NCI-H748 (cell line): ENCODE results near the gene PIGP.
"Not testable (repeated sequence)": the region's sequence is repeated elsewhere in the genome, so short reads cannot be mapped to it uniquely, and the experiment has no call there.

Experiments
- DNase-seq: peaks from one replicate; lab custom pipeline; 2025; ENCODE audit not compliant: unreplicated experiment; lab: John Stamatoyannopoulos, UW

The PIGP gene

DNA sequence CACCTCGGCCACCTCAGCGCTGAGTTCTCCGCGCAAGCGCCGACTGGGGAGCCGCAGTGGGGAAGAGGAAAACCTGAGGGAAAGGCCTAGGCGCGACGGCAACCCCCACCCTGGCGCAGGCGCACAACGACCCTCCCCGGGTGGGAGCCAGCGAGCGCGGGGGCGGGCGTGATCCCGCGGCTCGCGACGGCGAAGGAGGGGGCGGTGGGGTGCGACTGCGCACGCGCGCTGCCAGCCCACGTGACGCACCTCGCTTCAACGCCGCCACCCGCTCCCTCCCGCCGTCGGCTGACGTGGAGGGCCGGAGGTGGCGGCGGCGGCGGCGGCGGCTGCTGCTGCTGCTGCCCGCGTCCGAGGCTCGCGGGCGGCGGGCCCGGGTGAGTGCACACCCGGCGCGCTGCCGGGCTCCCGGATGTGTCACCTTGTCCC, at the start of gene PIGP, which contains the start of gene TTC3:
Gene PIGP, minus strand, starts transcription at position 84 of the 429 bp plus-strand sequence. CDS start 556 bp downstream, outside the sequence.
Gene TTC3, plus strand, starts transcription at position 267 of the 429 bp plus-strand sequence. CDS start 14,004 bp downstream, outside the sequence.
- DNase-seq, result peak; percentile 93

GRCh38 chr21:37119421-37120218, 46.7 kb upstream of the PIGP start:
- no peak for DNase-seq

DNA sequence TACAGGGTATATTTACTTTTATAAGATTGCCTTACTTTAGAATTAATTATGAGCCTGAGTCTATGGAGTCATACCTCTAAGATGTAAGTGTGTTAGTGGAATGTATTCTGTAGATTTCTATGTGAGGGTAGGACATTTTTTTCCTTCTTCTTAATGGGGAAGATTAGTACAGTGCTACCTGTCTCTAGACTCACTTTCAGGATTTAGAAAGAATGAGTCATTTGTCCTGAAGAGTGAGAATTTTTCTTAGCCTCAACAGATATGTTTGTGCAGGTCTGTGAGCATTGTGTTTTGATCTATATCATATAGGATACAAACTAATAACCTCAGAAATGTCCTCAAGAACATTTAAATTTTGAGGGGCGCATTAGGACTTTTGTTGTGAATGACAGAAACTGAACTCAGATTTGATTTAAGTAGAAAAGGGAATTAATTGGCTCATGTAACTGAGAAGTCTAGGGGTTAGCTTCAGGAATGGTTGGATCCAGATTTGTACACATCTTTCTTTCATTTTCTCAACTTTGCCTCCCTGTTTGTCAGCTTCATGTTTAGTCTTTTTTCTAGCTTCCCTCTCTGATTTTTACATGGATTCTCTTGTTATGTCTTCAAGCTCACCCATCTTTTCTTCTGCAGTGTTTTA, 45.4 kb upstream of the PIGP start:
- no peak for DNase-seq

GRCh38 chr21:37117204-37117603, 44.3 kb upstream of the PIGP start:
- no peak for DNase-seq

GRCh38 chr21:37116459-37116858, 43.6 kb upstream of the PIGP start:
- DNase-seq, result not testable (repeated sequence)

- DNase-seq, result not testable (repeated sequence)
Observed at GRCh38 chr21:37114301-37114700, 41.4 kb upstream of the PIGP start.

GRCh38 chr21:37111029-37111428, 38.2 kb upstream of the PIGP start:
- not testable (repeated sequence) for DNase-seq

DNA sequence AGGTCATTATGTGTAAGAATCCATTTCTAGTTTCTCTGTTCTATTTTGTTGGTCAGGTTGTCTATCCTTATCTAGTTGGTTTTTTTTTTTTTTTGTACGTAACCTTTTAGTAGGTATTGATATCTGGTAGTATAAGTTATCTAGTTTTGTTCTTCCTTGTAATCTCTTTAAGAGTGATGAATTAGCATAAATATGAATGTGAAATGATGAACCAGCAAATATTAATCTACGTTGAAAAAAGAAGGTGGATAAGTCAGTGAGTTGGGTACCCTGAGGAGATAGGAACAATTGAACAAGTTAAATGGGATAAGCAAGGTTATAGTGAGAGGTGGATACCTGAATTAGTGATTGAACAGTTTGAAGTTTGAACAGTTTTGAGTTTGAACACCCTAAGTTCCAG, 34.1 kb upstream of the PIGP start:
- no peak for DNase-seq

- DNase-seq, result not testable (repeated sequence)
Observed at GRCh38 chr21:37102746-37103145, 29.9 kb upstream of the PIGP start.

- no peak for DNase-seq
Observed at GRCh38 chr21:37101384-37101783, 28.5 kb upstream of the PIGP start.

GRCh38 chr21:37100316-37100715, 27.4 kb upstream of the PIGP start:
- DNase-seq, result no peak

DNA sequence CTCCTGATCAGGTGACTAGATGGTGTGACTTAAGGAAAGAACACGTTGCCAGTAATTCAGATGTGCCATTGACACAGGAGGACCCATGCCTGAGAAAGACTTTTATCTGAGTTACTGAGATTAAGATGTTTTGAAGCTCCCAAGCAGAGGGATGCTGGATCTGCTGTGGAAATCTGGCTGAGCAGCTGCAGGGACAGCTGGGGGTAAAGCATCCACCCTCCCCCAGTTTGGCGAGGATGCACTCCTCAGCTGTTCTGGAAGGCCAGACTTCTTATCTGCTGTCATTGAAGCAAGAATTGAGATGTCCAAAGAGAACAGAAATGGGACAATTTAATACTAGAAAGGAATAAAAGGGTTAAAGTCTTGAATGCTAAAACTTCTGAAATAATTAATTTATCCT, 25.9 kb upstream of the PIGP start:
- DNase-seq, result no peak

- no peak for DNase-seq
Observed at GRCh38 chr21:37095821-37096220, 22.9 kb upstream of the PIGP start.

DNA sequence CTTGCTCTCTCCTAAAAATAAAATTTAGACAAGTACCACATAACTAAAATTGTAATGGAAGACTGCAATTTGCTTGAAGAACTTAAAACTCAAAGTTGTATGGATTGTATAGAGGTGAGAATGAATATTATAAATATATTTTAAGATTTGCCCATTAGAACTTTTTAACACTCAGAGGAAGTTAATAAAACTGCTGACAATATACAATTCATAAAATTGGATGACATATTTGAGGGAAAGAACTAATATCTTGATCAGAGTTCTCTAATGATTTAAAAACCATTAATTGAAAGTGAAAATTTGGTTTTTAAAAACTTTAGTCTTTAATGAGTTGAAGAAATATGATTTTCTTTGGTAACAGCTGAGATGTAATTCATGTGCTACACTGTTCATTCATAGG, 21.1 kb upstream of the PIGP start:
- no peak for DNase-seq

DNA sequence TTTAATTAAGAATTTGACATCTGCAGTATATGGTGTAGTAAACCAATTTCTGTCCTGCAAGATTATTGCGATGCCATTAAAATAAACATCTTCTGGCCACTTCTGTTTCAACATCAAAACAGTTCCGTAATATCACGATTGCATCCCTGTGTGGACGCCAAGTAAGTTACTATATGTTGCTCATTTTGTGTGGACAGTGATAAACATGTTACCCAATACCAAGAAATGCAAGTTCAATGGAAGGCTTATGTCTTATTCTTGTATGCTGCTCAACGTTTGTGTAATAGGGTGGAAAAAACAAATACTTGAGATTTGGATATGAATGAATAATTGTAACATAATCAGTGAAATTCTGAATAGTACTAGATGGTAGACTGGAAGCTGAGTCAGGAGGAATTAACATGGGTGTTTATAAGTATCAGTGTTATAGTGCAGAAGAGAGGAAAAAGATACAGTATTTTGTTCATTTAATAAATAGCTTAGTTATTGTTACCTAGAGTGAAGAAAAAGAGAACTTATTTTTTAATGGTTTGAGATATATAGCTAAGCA, 15.4 kb upstream of the PIGP start:
- DNase-seq, result no peak

DNA sequence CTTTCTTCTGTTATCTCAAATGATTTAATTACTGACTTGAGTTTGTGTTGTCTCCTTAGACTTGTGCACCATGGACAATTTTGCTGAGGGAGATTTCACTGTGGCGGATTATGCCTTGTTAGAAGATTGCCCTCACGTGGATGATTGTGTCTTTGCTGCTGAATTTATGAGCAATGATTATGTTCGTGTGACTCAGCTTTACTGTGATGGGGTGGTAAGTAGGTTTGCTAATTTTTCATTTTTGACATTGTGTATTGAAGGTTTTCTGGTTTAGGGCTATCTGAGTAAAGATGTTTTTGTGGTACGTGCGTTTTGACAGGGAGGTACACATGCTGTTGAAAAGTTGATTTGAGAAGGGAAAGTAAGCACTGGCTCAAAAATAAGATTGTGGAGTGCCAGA, 14.3 kb upstream of the PIGP start:
- no peak for DNase-seq

DNA sequence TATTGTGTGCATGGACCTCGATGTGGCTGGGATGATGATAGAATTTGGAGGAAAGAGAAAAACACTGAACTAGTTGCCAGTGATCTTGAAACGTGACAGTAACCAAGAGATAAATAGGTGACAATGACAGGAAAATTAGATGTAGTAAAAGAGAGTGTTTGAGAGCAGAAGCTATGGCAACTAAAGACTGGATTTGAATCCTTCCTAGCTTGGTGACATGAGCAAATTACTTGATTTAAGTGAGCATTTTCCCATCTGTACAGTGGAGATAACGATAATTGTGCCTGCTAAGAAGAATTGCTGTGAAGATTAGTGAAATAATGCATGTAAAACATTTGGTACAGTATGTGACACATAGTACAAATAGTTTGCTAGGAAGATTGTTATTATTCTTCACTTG, 12.9 kb upstream of the PIGP start:
- DNase-seq, result no peak

DNA sequence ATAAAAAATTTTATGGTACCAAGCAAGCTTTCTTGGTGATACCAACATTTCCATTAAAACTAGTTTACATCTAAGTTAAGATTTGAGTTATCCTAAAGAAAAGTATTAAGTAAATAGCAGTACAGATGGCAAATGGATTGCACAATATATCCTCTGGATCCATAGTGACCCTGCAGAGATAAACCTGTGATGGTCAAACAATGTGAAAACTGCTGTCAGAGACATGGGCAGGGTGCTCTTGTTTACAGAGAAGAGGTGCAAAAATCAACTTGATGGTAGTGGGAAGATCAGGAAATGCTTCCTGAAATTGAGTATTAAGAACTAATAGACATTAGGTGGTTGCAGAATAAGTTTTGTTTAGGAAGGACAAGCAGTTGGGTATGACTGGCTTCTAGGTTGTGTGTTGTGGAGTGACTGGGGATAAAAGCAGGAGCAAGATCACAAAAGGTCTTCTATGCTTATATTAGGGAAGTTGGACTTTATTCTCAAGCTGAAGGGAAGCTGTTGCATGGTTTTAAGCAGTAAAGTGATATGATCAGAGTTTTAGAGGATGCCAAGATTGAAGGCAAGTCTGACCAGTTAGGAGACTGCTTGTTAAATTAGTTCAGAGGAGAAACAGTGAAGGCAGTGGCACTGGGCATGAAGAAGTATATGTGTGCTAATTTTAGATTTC, 10.1 kb upstream of the PIGP start:
- DNase-seq, result no peak

- no peak for DNase-seq
Observed at GRCh38 chr21:37082375-37082774, 9.5 kb upstream of the PIGP start.

GRCh38 chr21:37079211-37079824, 6.4 kb upstream of the PIGP start:
- DNase-seq, result no peak

- DNase-seq, result no peak
Observed at GRCh38 chr21:37077403-37077802, 4.5 kb upstream of the PIGP start.
